Cardiac muscle cell (in vitro differentiated cells and primary cell): ENCODE results near the gene PXYLP1. TPM values are rescaled to one million over a fixed set of nuclear protein-coding genes. Genes with fewer than 3 reads are reported as not detected.

ENCODE experiments used
- DNase-seq, 2 donors: peaks; one replicate each; pipeline versions ENCODE4 v3.0.0 to v3.0.0-alpha.2; 2010 to 2017; ENCODE audit warnings: low read depth in 1 of 2, low spot score in 1 of 2
- H3K27ac ChIP-seq: fragments of 200-600 bp; sonication (generic); 2 replicates; pipeline ENCODE4 v1.5.1; 2016
- H3K27me3 ChIP-seq: fragments of 200-600 bp; sonication (generic); 2 replicates; pipeline ENCODE4 v1.6.0; 2016; ENCODE audit warnings: control low read depth
- H3K36me3 ChIP-seq: fragments of 200-600 bp; sonication (generic); 2 replicates; pipeline ENCODE4 v1.5.1; 2016; ENCODE audit warnings: control low read depth
- H3K4me1 ChIP-seq: fragments of 200-600 bp; sonication (generic); 2 replicates; pipeline ENCODE4 v1.8.1; 2017; ENCODE audit warnings: low read depth, mild to moderate bottlenecking, mixed run types
- H3K4me3 ChIP-seq: fragments of 200-600 bp; sonication (generic); 2 replicates; pipeline ENCODE4 v1.5.1; 2016; ENCODE audit warnings: mild to moderate bottlenecking
- H3K9me3 ChIP-seq: fragments of 200-600 bp; sonication (generic); 2 replicates; pipeline ENCODE4 v1.5.1; 2017; ENCODE audit warnings: low read depth, mild to moderate bottlenecking, control low read depth
- CTCF ChIP-seq: IDR thresholded peaks from 2 replicates; pipeline ENCODE4 v1.5.1; 2012; ENCODE audit warnings: low read depth, mild to moderate bottlenecking, low read length
- polyA plus RNA-seq: library from polyadenylated mRNA; unstranded; fragments of >200 nt; fragmentation: Nextera tagmentation; extraction: Ambion mirVana; gene quantifications from 2 replicates; pipeline ENCODE4 v1.2.1, GENCODE V29; 2016
- total RNA-seq: library from RNA; depleted of rRNA; stranded (reverse); fragments of >200 nt; gene quantifications from 2 replicates; pipeline ENCODE4 v1.2.3, GENCODE V29; 2016

The PXYLP1 gene
- total and polyA plus RNA-seq, 2 experiments from 2014 or later = 11.0 to 24.3 TPM

- Histone ChIP-seq H3K27ac (no peak overlapping the region), H3K27me3 (no peaks in the 10 kb centered on the region), H3K9me3 (no peaks in the 10 kb centered on the region), H3K4me3 (no peak overlapping the region), H3K4me1 (peaks cover 27% of the 10 kb centered on the region), H3K36me3 (peaks cover 8% of the 10 kb centered on the region)
- DNase-seq = no peak
- no peak for TF ChIP-seq CTCF
Observed at GRCh38 chr3:141287326-141287725, 55.7 kb downstream of the PXYLP1 start.

- Histone ChIP-seq H3K9me3 (no peaks in the 10 kb centered on the region), H3K4me1 (peaks cover 32% of the 10 kb centered on the region), H3K4me3 (no peak overlapping the region), H3K36me3 (peaks cover 8% of the 10 kb centered on the region), H3K27me3 (no peaks in the 10 kb centered on the region), H3K27ac (no peak overlapping the region)
- no peak for TF ChIP-seq CTCF
- peak in 1 of 2 donors; percentile 55 for DNase-seq
Observed at GRCh38 chr3:141288336-141288990, 56.8 kb downstream of the PXYLP1 start.

GRCh38 chr3:141289228-141289772 lies 57.7 kb downstream of the PXYLP1 start:
- H3K27ac ChIP-seq = peak overlapping the region; percentile 14
- peaks cover 8% of the 10 kb centered on the region for H3K36me3 ChIP-seq
- no peak for TF ChIP-seq CTCF
- no peak for DNase-seq
- H3K4me3 ChIP-seq = no peak overlapping the region
- H3K4me1 ChIP-seq = peaks cover 32% of the 10 kb centered on the region
- H3K9me3 ChIP-seq = no peaks in the 10 kb centered on the region
- H3K27me3 ChIP-seq = no peaks in the 10 kb centered on the region

GRCh38 chr3:141291559-141292355 lies 60.1 kb downstream of the PXYLP1 start:
- DNase-seq = peak; percentile 8 to 60
- no peaks in the 10 kb centered on the region for H3K9me3 ChIP-seq
- no peaks in the 10 kb centered on the region for H3K27me3 ChIP-seq
- peaks cover 32% of the 10 kb centered on the region for H3K4me1 ChIP-seq
- peaks cover 8% of the 10 kb centered on the region for H3K36me3 ChIP-seq
- no peak for TF ChIP-seq CTCF
- H3K27ac ChIP-seq = peak overlapping the region; percentile 88
- no peak overlapping the region for H3K4me3 ChIP-seq

GRCh38 chr3:141292356-141293058 lies 60.9 kb downstream of the PXYLP1 start:
- H3K27me3 ChIP-seq = no peaks in the 10 kb centered on the region
- no peak overlapping the region for H3K4me3 ChIP-seq
- no peaks in the 10 kb centered on the region for H3K9me3 ChIP-seq
- H3K36me3 ChIP-seq = peaks cover 8% of the 10 kb centered on the region
- no peak for TF ChIP-seq CTCF
- peaks cover 32% of the 10 kb centered on the region for H3K4me1 ChIP-seq
- DNase-seq = no peak
- H3K27ac ChIP-seq = peak overlapping the region; percentile 88
